NB4 (cell line): ENCODE results near the gene MCTP2.

Experiments
- CTCF ChIP-seq: IDR thresholded peaks from one replicate; pipeline ENCODE4 v1.5.1; 2012; ENCODE audit warnings: low read depth, low read length
- MYC ChIP-seq: IDR thresholded peaks from 2 replicates; pipeline ENCODE4 v1.6.1; 2011; ENCODE audit warnings: low read depth, low read length

- TF ChIP-seq CTCF (no peak), MYC (no peak)
Observed at GRCh38 chr15:94359716-94360115, 128.4 kb downstream of the MCTP2 start.
